ENCODE data around the gene PXDN.

- TF ChIP-seq, protein P1, sequence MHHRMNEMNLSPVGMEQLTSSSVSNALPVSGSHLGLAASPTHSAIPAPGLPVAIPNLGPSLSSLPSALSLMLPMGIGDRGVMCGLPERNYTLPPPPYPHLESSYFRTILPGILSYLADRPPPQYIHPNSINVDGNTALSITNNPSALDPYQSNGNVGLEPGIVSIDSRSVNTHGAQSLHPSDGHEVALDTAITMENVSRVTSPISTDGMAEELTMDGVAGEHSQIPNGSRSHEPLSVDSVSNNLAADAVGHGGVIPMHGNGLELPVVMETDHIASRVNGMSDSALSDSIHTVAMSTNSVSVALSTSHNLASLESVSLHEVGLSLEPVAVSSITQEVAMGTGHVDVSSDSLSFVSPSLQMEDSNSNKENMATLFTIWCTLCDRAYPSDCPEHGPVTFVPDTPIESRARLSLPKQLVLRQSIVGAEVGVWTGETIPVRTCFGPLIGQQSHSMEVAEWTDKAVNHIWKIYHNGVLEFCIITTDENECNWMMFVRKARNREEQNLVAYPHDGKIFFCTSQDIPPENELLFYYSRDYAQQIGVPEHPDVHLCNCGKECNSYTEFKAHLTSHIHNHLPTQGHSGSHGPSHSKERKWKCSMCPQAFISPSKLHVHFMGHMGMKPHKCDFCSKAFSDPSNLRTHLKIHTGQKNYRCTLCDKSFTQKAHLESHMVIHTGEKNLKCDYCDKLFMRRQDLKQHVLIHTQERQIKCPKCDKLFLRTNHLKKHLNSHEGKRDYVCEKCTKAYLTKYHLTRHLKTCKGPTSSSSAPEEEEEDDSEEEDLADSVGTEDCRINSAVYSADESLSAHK (tag by site-specific recombination; IDR thresholded peaks at IDR 0.05) = no peak
- TF ChIP-seq SETDB1 (IDR thresholded peaks at IDR 0.05; ENCODE audit: insufficient read length, low read length) = no peak
- TF ChIP-seq, protein P2, sequence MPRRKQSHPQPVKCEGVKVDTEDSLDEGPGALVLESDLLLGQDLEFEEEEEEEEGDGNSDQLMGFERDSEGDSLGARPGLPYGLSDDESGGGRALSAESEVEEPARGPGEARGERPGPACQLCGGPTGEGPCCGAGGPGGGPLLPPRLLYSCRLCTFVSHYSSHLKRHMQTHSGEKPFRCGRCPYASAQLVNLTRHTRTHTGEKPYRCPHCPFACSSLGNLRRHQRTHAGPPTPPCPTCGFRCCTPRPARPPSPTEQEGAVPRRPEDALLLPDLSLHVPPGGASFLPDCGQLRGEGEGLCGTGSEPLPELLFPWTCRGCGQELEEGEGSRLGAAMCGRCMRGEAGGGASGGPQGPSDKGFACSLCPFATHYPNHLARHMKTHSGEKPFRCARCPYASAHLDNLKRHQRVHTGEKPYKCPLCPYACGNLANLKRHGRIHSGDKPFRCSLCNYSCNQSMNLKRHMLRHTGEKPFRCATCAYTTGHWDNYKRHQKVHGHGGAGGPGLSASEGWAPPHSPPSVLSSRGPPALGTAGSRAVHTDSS (tag by site-specific recombination; IDR thresholded peaks at IDR 0.05) = no peak
- TF ChIP-seq ZNF639 (tag by site-specific recombination; IDR thresholded peaks at IDR 0.05) = no peak
Observed at GRCh38 chr2:1656326-1656960, 87.9 kb downstream of the PXDN start.

All from HEK293 (cell line).